ENCODE measurements around the gene TREH. TPM values are rescaled to one million over a fixed set of nuclear protein-coding genes. Genes with fewer than 3 reads are reported as not detected.

Gene TREH
- total RNA-seq, 1 donor from 2014 or later = not detected

- Mint-ChIP-seq H3K27ac (peak overlapping the region; percentile 87), H3K4me1 (peaks cover 25% of the 10 kb centered on the region), H3K36me3 (peaks cover 20% of the 10 kb centered on the region), H3K9me3 (no peaks in the 10 kb centered on the region), H3K4me3 (peak overlapping the region; percentile 28), H3K27me3 (ENCODE audit: low read depth) (no peaks in the 10 kb centered on the region)
- no peak for DNase-seq (ENCODE audit: low spot score in 2 of 2, unreplicated experiment in 2 of 2)
- TF ChIP-seq CTCF (IDR thresholded peaks at IDR 0.05; ENCODE audit: unreplicated experiment) = no peak
These were observed 45.5 kb downstream of the TREH start for GRCh38 chr11:118633979-118634378.

- H3K27ac Mint-ChIP-seq = no peak overlapping the region
- peaks cover 22% of the 10 kb centered on the region for H3K36me3 Mint-ChIP-seq
- no peak for DNase-seq (ENCODE audit: low spot score in 2 of 2, unreplicated experiment in 2 of 2)
These were observed 46.1 kb downstream of the TREH start for GRCh38 chr11:118633319-118633690.

GRCh38 chr11:118632577-118633318, 46.7 kb downstream of the TREH start:
- Mint-ChIP-seq H3K4me3 (no peak overlapping the region), H3K9me3 (no peaks in the 10 kb centered on the region), H3K36me3 (peaks cover 26% of the 10 kb centered on the region), H3K27ac (no peak overlapping the region), H3K4me1 (peaks cover 25% of the 10 kb centered on the region), H3K27me3 (ENCODE audit: low read depth) (no peaks in the 10 kb centered on the region)
- no peak for TF ChIP-seq CTCF (IDR thresholded peaks at IDR 0.05; ENCODE audit: unreplicated experiment)
- no peak for DNase-seq (ENCODE audit: low spot score in 2 of 2, unreplicated experiment in 2 of 2)

More at GRCh38 chr11:118633319-118633690, 46.1 kb downstream of the TREH start:
- peaks cover 25% of the 10 kb centered on the region for H3K4me1 Mint-ChIP-seq
- no peaks in the 10 kb centered on the region for H3K9me3 Mint-ChIP-seq
- H3K27me3 Mint-ChIP-seq (ENCODE audit: low read depth) = no peaks in the 10 kb centered on the region
- TF ChIP-seq CTCF (IDR thresholded peaks at IDR 0.05; ENCODE audit: unreplicated experiment) = no peak
- H3K4me3 Mint-ChIP-seq = no peak overlapping the region

GRCh38 chr11:118631142-118631909, 48.1 kb downstream of the TREH start:
- H3K4me3 Mint-ChIP-seq = no peak overlapping the region
- peaks cover 24% of the 10 kb centered on the region for H3K4me1 Mint-ChIP-seq
- H3K9me3 Mint-ChIP-seq = no peaks in the 10 kb centered on the region
- no peak for DNase-seq (ENCODE audit: low spot score in 2 of 2, unreplicated experiment in 2 of 2)
- H3K36me3 Mint-ChIP-seq = peaks cover 23% of the 10 kb centered on the region
- H3K27ac Mint-ChIP-seq = no peak overlapping the region
- TF ChIP-seq CTCF (IDR thresholded peaks at IDR 0.05; ENCODE audit: unreplicated experiment) = no peak
- H3K27me3 Mint-ChIP-seq (ENCODE audit: low read depth) = no peaks in the 10 kb centered on the region

GRCh38 chr11:118629761-118630661, 49.4 kb downstream of the TREH start:
- Mint-ChIP-seq H3K27ac (no peak overlapping the region), H3K4me1 (peaks cover 11% of the 10 kb centered on the region), H3K36me3 (peaks cover 15% of the 10 kb centered on the region), H3K4me3 (no peak overlapping the region), H3K27me3 (ENCODE audit: low read depth) (no peaks in the 10 kb centered on the region), H3K9me3 (no peaks in the 10 kb centered on the region)
- no peak for DNase-seq (ENCODE audit: low spot score in 2 of 2, unreplicated experiment in 2 of 2)
- no peak for TF ChIP-seq CTCF (IDR thresholded peaks at IDR 0.05; ENCODE audit: unreplicated experiment)

Measured in mesothelial cell of epicardium (in vitro differentiated cells).